HEK293 (cell line): Measurements from ENCODE around the gene PDE10A.

Experiments used
- CTCF ChIA-PET: fragments of 350-600 bp; formaldehyde crosslinking; extraction: SDS; loops from one replicate; lab custom pipeline; 2021; ENCODE audit warnings: antibody characterized with exemption; lab: Yijun Ruan, JAX
- POLR2A ChIA-PET: fragments of 300-600 bp; formaldehyde crosslinking; extraction: SDS; loops from one replicate; lab custom pipeline; 2020; ENCODE audit warnings: antibody characterized with exemption, inconsistent platforms; lab: Yijun Ruan, JAX
- H3K27ac ChIP-seq: fragments of 200-500 bp; sonication (Bioruptor generic); 2 replicates; pipeline ENCODE4 v1.5.1; 2014; ENCODE audit warnings: low read depth, low read length, control low read depth, inconsistent platforms; ENCODE audit errors: extremely low read depth
- H3K36me3 ChIP-seq, 2 experiments: fragments of 200-500 bp in 1 of 2; sonication (Bioruptor generic) in 1 of 2; 1 replicate in 1 of 2; 2 replicates in 1 of 2; pipeline ENCODE4 v1.5.1; 2014 to 2017; ENCODE audit warnings: inconsistent platforms in 2 of 2, low read length in 2 of 2; ENCODE audit not compliant: control insufficient read depth in 2 of 2, insufficient read depth in 1 of 2
- H3K4me1 ChIP-seq: fragments of 200-500 bp; sonication (Bioruptor generic); 2 replicates; pipeline ENCODE4 v1.5.1; 2014; ENCODE audit warnings: mild to moderate bottlenecking, low read length, inconsistent platforms; ENCODE audit not compliant: control insufficient read depth, insufficient read depth
- H3K4me3 ChIP-seq: 2 replicates; pipeline ENCODE4 v1.5.1; 2011; ENCODE audit warnings: low read depth, mild to moderate bottlenecking, control low read depth, low read length, moderate library complexity
- H3K9me3 ChIP-seq: fragments of 200-500 bp; sonication (Bioruptor generic); 2 replicates; pipeline ENCODE4 v1.5.1; 2014; ENCODE audit warnings: low read depth, low read length, inconsistent platforms; ENCODE audit not compliant: control insufficient read depth, insufficient read depth
- IKZF3 ChIP-seq: fragments of 450-650 bp; IDR thresholded peaks from 2 replicates; pipeline ENCODE4 v1.5.0; 2018; ENCODE audit warnings: missing biosample characterization, mild to moderate bottlenecking, missing genetic modification characterization, moderate library complexity
- KLF8 ChIP-seq: fragments of 450-650 bp; formaldehyde crosslinking; IDR thresholded peaks from 2 replicates; pipeline ENCODE4 v1.5.1; 2016; ENCODE audit warnings: missing biosample characterization, missing genetic modification characterization
- MYNN ChIP-seq: fragments of 450-650 bp; formaldehyde crosslinking; IDR thresholded peaks from 2 replicates; pipeline ENCODE4 v1.5.1; 2016; ENCODE audit warnings: missing biosample characterization, missing genetic modification characterization, borderline replicate concordance
- SALL2 ChIP-seq: fragments of 450-650 bp; formaldehyde crosslinking; IDR thresholded peaks from 2 replicates; pipeline ENCODE4 v1.5.0; 2017; ENCODE audit warnings: missing biosample characterization, mild to moderate bottlenecking, missing genetic modification characterization, borderline replicate concordance
- TRIM28 ChIP-seq: IDR thresholded peaks from 2 replicates; pipeline ENCODE4 v1.6.1; 2011; ENCODE audit warnings: low read length, control low read depth, borderline replicate concordance
- WT1 ChIP-seq: fragments of 450-650 bp; formaldehyde crosslinking; IDR thresholded peaks from 2 replicates; pipeline ENCODE4 v1.5.1; 2016; ENCODE audit warnings: missing biosample characterization, missing genetic modification characterization
- ZBTB1 ChIP-seq: fragments of 450-650 bp; formaldehyde crosslinking; IDR thresholded peaks from 2 replicates; pipeline ENCODE4 v1.5.1; 2016; ENCODE audit warnings: missing biosample characterization, missing genetic modification characterization
- ZNF121 ChIP-seq: fragments of 450-650 bp; formaldehyde crosslinking; IDR thresholded peaks from 2 replicates; pipeline ENCODE4 v1.5.1; 2016; ENCODE audit warnings: missing biosample characterization, missing genetic modification characterization
- ZNF311 ChIP-seq: fragments of 450-650 bp; formaldehyde crosslinking; IDR thresholded peaks from 2 replicates; pipeline ENCODE4 v1.5.1; 2017; ENCODE audit warnings: missing biosample characterization, missing genetic modification characterization, borderline replicate concordance
- ZNF341 ChIP-seq: fragments of 450-650 bp; formaldehyde crosslinking; IDR thresholded peaks from 2 replicates; pipeline ENCODE4; 2016; ENCODE audit warnings: low read depth, missing biosample characterization, missing genetic modification characterization
- ZNF544 ChIP-seq: fragments of 450-650 bp; formaldehyde crosslinking; IDR thresholded peaks from 2 replicates; pipeline ENCODE4 v1.5.0; 2017; ENCODE audit warnings: missing biosample characterization, missing genetic modification characterization
- ZNF558 ChIP-seq: fragments of 450-650 bp; formaldehyde crosslinking; IDR thresholded peaks from 2 replicates; pipeline ENCODE4 v1.5.1; 2016; ENCODE audit warnings: missing biosample characterization, missing genetic modification characterization
- ZNF560 ChIP-seq: fragments of 450-650 bp; formaldehyde crosslinking; IDR thresholded peaks from 2 replicates; pipeline ENCODE4 v1.5.1; 2017; ENCODE audit warnings: missing biosample characterization, missing genetic modification characterization, borderline replicate concordance
- ZNF585B ChIP-seq: fragments of 450-650 bp; formaldehyde crosslinking; IDR thresholded peaks from 2 replicates; pipeline ENCODE4 v1.5.1; 2016; ENCODE audit warnings: missing biosample characterization, missing genetic modification characterization
- ZSCAN23 ChIP-seq: fragments of 450-650 bp; formaldehyde crosslinking; IDR thresholded peaks from 2 replicates; pipeline ENCODE4 v1.5.1; 2016; ENCODE audit warnings: missing biosample characterization, missing genetic modification characterization
- TF ChIP-seq, protein P1 (sequence below): IDR thresholded peaks from 2 replicates; pipeline ENCODE4 v1.6.1; 2011; ENCODE audit warnings: mild to moderate bottlenecking, low read depth, low read length, borderline replicate concordance
- TF ChIP-seq, protein P2 (sequence below): fragments of 450-650 bp; IDR thresholded peaks from 2 replicates; pipeline ENCODE4 v1.5.1; 2018; ENCODE audit warnings: missing biosample characterization, mild to moderate bottlenecking, missing genetic modification characterization
- TF ChIP-seq, protein P3 (sequence below): fragments of 450-650 bp; formaldehyde crosslinking; IDR thresholded peaks from 2 replicates; pipeline ENCODE4 v1.5.1; 2016; ENCODE audit warnings: missing biosample characterization, missing genetic modification characterization, low read depth
- TF ChIP-seq, protein P4 (sequence below): fragments of 450-650 bp; formaldehyde crosslinking; conservative IDR thresholded peaks from 2 replicates; pipeline ENCODE4 v1.5.1; 2016; ENCODE audit warnings: low read depth, missing biosample characterization, missing genetic modification characterization

PDE10A gene

DNA sequence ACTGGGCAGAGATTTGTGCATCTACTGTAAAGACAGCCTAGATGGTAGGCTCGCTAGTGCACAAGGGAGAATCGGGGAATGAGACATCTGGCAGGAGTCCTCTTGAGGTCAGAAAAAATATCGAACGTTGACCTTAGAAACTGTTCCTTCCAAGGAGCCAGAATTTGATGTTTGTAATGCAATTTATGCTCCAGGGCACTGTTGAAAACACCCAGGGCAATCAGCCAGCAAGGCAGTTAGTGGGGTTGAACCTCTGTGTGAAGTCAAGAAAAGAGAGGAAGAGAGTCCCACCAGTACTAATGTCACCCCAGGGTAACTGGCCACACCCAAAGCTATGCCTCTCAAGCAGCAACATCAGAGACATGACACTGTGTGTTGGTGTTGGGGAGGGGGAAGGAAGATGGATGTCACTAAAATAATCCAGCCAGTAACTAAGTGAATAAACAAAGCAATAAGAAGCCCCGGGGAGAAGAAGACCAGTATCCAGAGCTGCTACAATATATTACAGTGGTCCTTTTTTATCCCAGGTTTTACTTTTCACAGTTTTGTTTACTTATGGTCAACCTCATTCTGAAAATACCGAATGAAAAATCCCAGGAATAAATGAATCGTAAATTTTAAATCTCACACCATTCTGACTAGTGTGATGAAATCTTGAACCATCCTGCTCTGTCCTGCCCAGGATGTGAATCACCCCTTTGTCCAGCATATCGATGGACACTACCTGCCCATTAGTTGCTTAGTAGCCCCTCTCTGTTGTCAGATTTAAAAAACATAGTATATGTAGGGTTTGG, 32.9 kb upstream of the PDE10A start:
- no peak for TF ChIP-seq ZNF121 (tag by site-specific recombination)
- 0 out of 2 replicates have a peak, but pooled peaks have one; percentile 57 for TF ChIP-seq TRIM28
- Histone ChIP-seq H3K4me3 (no peak overlapping the region), H3K4me1 (no peaks in the 10 kb centered on the region; the same call in 1 of the 2 replicates), H3K36me3 (no peaks in the 10 kb centered on the region), H3K27ac (no peak overlapping the region), H3K9me3 (peaks cover 2% of the 10 kb centered on the region; the same call in 1 of the 2 replicates)
- ChIA-PET POLR2A (no interaction called here), CTCF (interaction anchor here (0.7 to 1.0 kb wide), 3 partner anchors 12 to 155 kb away, joined by 3 read pairs; no protein-coding TSS in a partner anchor)

DNA sequence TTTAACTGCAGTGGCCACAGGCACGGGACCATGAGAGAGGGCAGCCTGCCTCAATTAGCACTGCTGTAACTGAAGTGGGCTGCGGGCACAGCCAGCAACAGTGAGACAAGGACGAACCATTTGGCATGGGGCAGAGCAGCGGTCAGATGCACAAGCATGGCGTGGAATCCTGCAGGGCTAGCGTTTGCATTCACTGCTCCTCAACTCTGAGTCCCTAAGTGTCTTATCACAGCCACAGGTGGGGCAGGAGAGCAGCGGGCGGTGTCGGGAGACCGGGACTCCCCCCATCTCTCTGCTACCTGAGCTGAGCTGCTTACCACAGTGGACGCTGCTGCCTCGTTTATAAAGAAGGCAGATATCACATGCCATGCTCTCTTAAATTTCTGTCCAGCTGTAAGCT, 31.3 kb upstream of the PDE10A start:
- no peaks in the 10 kb centered on the region for H3K36me3 ChIP-seq
- H3K27ac ChIP-seq, result no peak overlapping the region
- H3K9me3 ChIP-seq, result peaks cover 2% of the 10 kb centered on the region; the same call in 1 of the 2 replicates
- ChIA-PET CTCF (interaction anchor here (0.7 to 1.3 kb wide), 2 partner anchors 11 to 296 kb away, joined by 3 read pairs; no protein-coding TSS in a partner anchor), POLR2A (interaction anchor here (1.2 kb wide), 1 partner anchor 11 kb away, joined by 3 read pairs; no protein-coding TSS in a partner anchor)
- no peak overlapping the region for H3K4me3 ChIP-seq
- H3K4me1 ChIP-seq, result no peaks in the 10 kb centered on the region; the same call in 1 of the 2 replicates
- no peak for TF ChIP-seq ZNF585B (tag by site-specific recombination)
- TF ChIP-seq ZNF558 (tag by site-specific recombination), result no peak
- TF ChIP-seq, protein P1, sequence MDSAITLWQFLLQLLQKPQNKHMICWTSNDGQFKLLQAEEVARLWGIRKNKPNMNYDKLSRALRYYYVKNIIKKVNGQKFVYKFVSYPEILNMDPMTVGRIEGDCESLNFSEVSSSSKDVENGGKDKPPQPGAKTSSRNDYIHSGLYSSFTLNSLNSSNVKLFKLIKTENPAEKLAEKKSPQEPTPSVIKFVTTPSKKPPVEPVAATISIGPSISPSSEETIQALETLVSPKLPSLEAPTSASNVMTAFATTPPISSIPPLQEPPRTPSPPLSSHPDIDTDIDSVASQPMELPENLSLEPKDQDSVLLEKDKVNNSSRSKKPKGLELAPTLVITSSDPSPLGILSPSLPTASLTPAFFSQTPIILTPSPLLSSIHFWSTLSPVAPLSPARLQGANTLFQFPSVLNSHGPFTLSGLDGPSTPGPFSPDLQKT, result no peak
- no peak for TF ChIP-seq WT1 (tag by site-specific recombination)
- no peak for TF ChIP-seq ZSCAN23 (tag by site-specific recombination)
- TF ChIP-seq, protein P2, sequence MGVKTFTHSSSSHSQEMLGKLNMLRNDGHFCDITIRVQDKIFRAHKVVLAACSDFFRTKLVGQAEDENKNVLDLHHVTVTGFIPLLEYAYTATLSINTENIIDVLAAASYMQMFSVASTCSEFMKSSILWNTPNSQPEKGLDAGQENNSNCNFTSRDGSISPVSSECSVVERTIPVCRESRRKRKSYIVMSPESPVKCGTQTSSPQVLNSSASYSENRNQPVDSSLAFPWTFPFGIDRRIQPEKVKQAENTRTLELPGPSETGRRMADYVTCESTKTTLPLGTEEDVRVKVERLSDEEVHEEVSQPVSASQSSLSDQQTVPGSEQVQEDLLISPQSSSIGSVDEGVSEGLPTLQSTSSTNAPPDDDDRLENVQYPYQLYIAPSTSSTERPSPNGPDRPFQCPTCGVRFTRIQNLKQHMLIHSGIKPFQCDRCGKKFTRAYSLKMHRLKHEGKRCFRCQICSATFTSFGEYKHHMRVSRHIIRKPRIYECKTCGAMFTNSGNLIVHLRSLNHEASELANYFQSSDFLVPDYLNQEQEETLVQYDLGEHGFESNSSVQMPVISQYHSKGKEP (tag by site-specific recombination), result no peak
- TF ChIP-seq ZNF560 (tag by site-specific recombination), result no peak
- TF ChIP-seq, protein P3, sequence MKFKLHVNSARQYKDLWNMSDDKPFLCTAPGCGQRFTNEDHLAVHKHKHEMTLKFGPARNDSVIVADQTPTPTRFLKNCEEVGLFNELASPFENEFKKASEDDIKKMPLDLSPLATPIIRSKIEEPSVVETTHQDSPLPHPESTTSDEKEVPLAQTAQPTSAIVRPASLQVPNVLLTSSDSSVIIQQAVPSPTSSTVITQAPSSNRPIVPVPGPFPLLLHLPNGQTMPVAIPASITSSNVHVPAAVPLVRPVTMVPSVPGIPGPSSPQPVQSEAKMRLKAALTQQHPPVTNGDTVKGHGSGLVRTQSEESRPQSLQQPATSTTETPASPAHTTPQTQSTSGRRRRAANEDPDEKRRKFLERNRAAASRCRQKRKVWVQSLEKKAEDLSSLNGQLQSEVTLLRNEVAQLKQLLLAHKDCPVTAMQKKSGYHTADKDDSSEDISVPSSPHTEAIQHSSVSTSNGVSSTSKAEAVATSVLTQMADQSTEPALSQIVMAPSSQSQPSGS, result no peak
- TF ChIP-seq ZNF311 (tag by site-specific recombination), result no peak
- no peak for TF ChIP-seq MYNN (tag by site-specific recombination)
- TF ChIP-seq, protein P4, sequence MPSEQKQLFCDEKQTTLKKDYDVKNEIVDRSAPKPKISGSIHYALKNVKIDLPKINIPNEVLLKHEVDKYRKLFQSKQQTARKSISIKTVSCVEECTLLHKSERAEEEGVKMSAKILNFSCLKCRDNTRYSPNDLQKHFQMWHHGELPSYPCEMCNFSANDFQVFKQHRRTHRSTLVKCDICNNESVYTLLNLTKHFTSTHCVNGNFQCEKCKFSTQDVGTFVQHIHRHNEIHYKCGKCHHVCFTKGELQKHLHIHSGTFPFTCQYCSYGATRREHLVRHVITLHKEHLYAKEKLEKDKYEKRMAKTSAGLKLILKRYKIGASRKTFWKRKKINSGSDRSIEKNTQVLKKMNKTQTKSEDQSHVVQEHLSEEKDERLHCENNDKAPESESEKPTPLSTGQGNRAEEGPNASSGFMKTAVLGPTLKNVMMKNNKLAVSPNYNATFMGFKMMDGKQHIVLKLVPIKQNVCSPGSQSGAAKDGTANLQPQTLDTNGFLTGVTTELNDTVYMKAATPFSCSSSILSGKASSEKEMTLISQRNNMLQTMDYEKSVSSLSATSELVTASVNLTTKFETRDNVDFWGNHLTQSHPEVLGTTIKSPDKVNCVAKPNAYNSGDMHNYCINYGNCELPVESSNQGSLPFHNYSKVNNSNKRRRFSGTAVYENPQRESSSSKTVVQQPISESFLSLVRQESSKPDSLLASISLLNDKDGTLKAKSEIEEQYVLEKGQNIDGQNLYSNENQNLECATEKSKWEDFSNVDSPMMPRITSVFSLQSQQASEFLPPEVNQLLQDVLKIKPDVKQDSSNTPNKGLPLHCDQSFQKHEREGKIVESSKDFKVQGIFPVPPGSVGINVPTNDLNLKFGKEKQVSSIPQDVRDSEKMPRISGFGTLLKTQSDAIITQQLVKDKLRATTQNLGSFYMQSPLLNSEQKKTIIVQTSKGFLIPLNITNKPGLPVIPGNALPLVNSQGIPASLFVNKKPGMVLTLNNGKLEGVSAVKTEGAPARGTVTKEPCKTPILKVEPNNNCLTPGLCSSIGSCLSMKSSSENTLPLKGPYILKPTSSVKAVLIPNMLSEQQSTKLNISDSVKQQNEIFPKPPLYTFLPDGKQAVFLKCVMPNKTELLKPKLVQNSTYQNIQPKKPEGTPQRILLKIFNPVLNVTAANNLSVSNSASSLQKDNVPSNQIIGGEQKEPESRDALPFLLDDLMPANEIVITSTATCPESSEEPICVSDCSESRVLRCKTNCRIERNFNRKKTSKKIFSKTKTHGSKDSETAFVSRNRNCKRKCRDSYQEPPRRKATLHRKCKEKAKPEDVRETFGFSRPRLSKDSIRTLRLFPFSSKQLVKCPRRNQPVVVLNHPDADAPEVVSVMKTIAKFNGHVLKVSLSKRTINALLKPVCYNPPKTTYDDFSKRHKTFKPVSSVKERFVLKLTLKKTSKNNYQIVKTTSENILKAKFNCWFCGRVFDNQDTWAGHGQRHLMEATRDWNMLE (tag by site-specific recombination), result no peak
- no peak for TF ChIP-seq ZNF544
- no peak for TF ChIP-seq ZBTB1 (tag by site-specific recombination)
- no peak for TF ChIP-seq KLF8 (tag by site-specific recombination)
- no peak for TF ChIP-seq ZNF341 (tag by site-specific recombination)
- TF ChIP-seq IKZF3 (tag by site-specific recombination), result no peak
- TF ChIP-seq SALL2 (tag by site-specific recombination), result no peak
